ENCODE results near the gene MYBPC3.

Gene MYBPC3

DNA sequence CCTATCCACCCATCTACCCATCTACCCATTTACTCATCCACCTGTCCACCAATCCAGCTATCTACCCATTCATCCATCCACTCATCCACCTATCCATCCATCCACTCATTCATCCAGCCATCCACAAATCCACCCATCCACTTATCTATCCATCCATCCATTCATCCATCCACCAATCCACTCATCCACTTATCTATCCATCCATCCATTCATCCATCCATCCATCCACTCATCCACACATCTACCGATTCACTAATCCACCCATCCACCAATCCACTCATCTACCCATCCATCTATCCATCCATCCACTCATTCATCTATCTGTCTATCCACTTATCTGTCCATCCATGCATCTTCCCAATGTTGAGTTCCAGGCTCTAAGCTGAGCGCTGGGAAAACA, 27.6 kb upstream of the MYBPC3 start:
- DNase-seq (ENCODE audit: extremely low read depth, low read depth) = no peak
- TF ChIP-seq, protein P1, sequence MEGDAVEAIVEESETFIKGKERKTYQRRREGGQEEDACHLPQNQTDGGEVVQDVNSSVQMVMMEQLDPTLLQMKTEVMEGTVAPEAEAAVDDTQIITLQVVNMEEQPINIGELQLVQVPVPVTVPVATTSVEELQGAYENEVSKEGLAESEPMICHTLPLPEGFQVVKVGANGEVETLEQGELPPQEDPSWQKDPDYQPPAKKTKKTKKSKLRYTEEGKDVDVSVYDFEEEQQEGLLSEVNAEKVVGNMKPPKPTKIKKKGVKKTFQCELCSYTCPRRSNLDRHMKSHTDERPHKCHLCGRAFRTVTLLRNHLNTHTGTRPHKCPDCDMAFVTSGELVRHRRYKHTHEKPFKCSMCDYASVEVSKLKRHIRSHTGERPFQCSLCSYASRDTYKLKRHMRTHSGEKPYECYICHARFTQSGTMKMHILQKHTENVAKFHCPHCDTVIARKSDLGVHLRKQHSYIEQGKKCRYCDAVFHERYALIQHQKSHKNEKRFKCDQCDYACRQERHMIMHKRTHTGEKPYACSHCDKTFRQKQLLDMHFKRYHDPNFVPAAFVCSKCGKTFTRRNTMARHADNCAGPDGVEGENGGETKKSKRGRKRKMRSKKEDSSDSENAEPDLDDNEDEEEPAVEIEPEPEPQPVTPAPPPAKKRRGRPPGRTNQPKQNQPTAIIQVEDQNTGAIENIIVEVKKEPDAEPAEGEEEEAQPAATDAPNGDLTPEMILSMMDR (IDR thresholded peaks at IDR 0.05; ENCODE audit: low read depth, low read length) = no peak

DNA sequence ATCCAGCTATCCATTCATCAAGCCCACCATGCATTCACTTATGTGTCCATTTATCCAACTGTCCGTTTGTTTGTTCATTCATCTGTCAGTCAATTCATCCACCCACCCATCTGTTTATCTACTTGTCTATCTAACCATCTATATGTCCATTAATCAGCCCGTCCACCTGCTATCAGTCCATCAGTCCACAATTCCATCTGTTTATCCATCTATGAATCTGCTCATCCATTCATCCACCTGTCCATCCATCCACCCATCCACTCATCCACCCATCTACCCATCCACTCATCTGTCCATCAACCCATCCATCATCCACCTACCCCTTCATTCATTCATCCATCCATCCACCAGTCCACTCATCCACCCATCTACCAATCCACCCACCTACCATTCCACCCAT, 26.8 kb upstream of the MYBPC3 start:
- TF ChIP-seq, protein P1 (IDR thresholded peaks at IDR 0.05; ENCODE audit: low read depth, low read length) = no peak
- DNase-seq (ENCODE audit: extremely low read depth, low read depth) = no peak

DNA sequence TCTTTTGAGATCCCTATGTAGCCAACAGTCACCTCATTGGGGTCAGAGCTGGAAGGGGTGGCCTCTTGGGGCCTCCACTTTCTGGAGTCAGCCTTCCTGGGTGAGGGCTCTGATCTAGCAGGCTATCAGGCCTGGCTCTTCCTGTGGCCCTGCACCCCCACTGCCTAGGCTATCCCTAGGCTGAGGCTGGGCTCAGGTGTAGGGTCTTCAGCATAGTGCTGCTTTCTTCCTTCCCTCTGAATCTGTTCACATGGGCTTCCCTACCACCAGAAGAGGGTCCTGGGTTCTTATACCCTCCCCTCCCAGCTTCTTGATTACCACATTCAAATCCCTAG, 26.3 kb upstream of the MYBPC3 start:
- TF ChIP-seq, protein P1 (IDR thresholded peaks at IDR 0.05; ENCODE audit: low read depth, low read length) = no peak
- DNase-seq (ENCODE audit: extremely low read depth, low read depth) = no peak

DNA sequence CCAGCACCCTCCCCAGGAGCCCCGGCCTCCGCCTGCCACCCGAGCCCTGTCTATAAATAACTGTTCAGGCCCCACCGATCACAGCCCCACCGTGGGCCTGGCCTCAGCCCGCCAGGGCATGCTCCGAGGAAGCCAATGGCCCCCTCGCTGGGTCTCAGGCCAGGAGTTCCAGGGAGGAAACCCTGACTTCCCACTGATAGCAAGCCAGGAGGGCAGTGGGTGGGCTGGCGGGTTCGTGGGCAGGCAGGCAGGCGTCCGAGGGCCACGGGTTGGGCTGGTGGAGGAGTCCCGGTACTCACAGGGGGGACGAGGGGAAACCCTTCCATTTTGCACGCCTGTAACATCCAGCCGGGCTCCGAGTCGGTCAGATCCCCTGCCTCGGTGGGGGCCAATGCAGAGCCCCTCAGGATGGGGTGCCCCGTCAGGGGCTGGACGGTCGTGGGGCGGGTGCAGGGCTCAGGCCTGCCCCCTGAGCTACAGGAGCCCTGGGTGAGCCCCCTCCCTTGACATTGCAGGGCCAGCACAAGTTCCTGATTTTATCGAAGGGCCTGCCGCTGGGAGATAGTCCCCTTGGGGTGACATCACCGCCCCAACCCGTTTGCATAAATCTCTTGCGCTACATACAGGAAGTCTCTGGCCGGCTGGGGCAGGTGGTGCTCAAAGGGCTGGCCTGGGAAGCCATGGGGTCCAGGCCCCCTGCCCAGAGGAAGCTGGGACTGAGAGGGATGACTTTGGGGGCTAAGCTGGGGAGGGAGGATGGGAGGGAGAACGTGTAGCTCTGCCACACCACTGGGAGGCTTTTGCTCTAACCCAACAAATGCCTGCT, 25.7 kb upstream of the MYBPC3 start, which contains the start of gene SPI1:
Gene SPI1, minus strand, starts transcription at position 538 of the 826 bp plus-strand sequence. Its CDS starts 194 bp downstream, at position 344.
- DNase-seq (ENCODE audit: extremely low read depth, low read depth) = no peak

DNA sequence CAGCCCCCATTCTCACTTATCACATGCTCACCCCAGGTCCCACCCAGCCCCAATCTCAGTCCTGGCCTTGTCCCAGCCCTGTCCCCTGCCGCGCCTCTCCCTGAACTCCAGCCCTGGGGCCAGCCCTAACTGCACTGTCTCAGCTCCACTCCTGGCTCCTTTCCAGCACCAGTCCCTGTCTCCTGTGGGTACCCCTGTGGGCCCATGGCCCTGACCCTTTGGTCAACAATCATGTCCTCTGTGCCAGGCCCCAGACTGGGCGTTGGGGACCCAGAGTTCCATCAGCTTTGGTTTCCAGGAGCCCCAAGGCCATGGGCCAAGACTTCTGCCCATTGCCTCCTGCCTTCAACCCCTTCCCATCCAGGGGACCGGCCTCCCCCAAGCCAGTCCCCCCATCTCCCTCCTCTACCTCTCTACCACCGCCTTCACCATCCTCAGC, 25.1 kb upstream of the MYBPC3 start:
- no peak for DNase-seq (ENCODE audit: extremely low read depth, low read depth)
- TF ChIP-seq, protein P1 (IDR thresholded peaks at IDR 0.05; ENCODE audit: low read depth, low read length) = no peak

More for the DNA sequence above, 25.7 kb upstream of the MYBPC3 start, which contains the start of gene SPI1:
- TF ChIP-seq, protein P1 (IDR thresholded peaks at IDR 0.05; ENCODE audit: low read depth, low read length) = no peak

DNA sequence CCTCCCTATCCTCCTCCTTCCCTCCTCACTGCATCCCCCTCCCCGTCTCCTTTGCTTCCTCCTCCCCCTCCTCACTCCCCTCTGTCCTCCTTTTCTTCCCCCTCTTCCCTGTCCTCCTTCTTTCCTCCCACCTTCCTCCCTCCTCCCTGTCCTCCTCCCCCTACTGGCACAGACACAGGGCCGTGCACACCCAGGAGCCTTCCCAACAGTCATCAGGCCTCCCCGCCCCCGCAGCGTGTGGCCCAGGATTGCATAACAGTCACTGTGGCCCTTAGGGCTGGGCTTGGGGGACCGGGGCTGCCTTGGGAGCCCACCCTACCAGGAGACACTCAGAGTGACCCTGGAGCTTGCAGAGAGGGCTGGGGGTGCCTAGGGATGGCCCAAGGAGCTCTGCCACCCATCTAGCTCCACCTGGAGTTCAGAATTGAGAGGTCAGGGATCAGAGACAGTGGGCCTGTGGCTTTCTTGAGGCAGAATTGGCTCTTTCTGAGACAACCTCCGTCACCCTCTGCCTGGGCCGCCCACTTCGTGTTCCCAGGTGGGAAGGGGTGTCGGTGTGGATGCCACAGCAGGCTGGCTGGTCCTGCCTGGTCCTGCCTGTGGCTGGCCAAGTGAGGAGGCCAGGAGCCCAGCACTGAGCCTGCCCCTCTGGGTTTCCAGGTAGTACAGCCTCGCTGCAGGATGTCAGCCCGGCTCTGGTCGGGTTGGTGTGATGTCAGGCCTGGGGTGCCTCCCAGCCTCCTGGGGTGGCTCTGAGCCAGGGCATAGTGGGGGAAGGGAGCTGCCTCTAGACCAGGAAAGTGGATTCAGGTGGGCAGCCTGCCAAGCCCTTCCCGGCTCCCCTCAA, 24.2 kb upstream of the MYBPC3 start:
- no peak for DNase-seq (ENCODE audit: extremely low read depth, low read depth)
- TF ChIP-seq, protein P1 (IDR thresholded peaks at IDR 0.05; ENCODE audit: low read depth, low read length) = no peak

DNA sequence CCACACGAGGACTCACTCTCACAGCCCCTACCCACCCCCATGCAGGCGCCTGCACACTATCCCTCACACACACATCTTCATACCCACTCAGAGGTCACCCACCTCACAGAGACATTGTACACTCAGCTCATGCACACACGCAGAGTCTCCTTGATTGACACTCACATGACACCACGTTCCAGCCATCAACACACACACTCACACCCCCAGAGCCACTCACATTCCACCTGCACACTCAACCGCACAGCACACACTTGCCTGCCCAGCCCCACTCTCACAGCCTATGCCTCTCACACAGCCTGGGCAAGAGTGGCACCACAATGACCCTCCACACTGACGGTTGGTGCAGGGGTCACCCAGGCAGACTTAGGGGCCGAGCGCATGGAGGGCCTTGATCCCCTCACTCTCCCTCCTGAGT, 23.6 kb upstream of the MYBPC3 start:
- TF ChIP-seq, protein P1 (IDR thresholded peaks at IDR 0.05; ENCODE audit: low read depth, low read length) = no peak
- DNase-seq (ENCODE audit: extremely low read depth, low read depth) = no peak

All from AG09319 (cell line).